ENCODE measurements around the gene PM20D1.

- TF ChIP-seq, protein P1, sequence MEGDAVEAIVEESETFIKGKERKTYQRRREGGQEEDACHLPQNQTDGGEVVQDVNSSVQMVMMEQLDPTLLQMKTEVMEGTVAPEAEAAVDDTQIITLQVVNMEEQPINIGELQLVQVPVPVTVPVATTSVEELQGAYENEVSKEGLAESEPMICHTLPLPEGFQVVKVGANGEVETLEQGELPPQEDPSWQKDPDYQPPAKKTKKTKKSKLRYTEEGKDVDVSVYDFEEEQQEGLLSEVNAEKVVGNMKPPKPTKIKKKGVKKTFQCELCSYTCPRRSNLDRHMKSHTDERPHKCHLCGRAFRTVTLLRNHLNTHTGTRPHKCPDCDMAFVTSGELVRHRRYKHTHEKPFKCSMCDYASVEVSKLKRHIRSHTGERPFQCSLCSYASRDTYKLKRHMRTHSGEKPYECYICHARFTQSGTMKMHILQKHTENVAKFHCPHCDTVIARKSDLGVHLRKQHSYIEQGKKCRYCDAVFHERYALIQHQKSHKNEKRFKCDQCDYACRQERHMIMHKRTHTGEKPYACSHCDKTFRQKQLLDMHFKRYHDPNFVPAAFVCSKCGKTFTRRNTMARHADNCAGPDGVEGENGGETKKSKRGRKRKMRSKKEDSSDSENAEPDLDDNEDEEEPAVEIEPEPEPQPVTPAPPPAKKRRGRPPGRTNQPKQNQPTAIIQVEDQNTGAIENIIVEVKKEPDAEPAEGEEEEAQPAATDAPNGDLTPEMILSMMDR (IDR thresholded peaks at IDR 0.05) = no peak
- TF ChIP-seq POLR2AphosphoS5 (IDR thresholded peaks at IDR 0.05) (no peak), POLR2A (IDR thresholded peaks at IDR 0.05) (no peak)
These were observed 6.7 kb downstream of the PM20D1 start for GRCh38 chr1:205843036-205843859.
